Activated B cell treated with CpG ODN at 0.5 μM for 24 hours (primary cell): ENCODE data around the gene PTPRE. TPM values are rescaled to one million over a fixed set of nuclear protein-coding genes. Genes with fewer than 3 reads are reported as not detected.

ENCODE experiments used
- ATAC-seq: fragments of 200-7000 bp; cut with Tn5 transposase; one replicate; pipeline ENCODE4 v1.10.0; 2021; ENCODE audit warnings: low read depth, mild to moderate bottlenecking, moderate library complexity
- CTCF ChIA-PET: fragments of 350-600 bp; sonication (Branson Sonifier 250); formaldehyde crosslinking; loops from one replicate; lab custom pipeline; 2021; ENCODE audit warnings: antibody characterized with exemption; lab: Charles Lee
- POLR2A ChIA-PET: fragments of 350-600 bp; sonication (Branson Sonifier 250); formaldehyde crosslinking; loops from one replicate; lab custom pipeline; 2021; ENCODE audit warnings: antibody characterized with exemption; lab: Charles Lee
- DNase-seq: peaks from one replicate; pipeline ENCODE4 v3.0.0; 2022
- H3K27ac Mint-ChIP-seq: one replicate; pipeline ENCODE4 v1.8.0; 2020; ENCODE audit warnings: mixed read lengths
- H3K27me3 Mint-ChIP-seq: one replicate; pipeline ENCODE4 v1.8.0; 2021; ENCODE audit warnings: mixed read lengths
- H3K36me3 Mint-ChIP-seq: one replicate; pipeline ENCODE4 v1.8.0; 2021; ENCODE audit warnings: low read depth, mixed read lengths
- H3K4me1 Mint-ChIP-seq: one replicate; pipeline ENCODE4 v1.8.0; 2021; ENCODE audit warnings: mixed read lengths
- H3K4me3 Mint-ChIP-seq: one replicate; pipeline ENCODE4 v1.8.0; 2020; ENCODE audit warnings: mild to moderate bottlenecking, mixed read lengths
- H3K9me3 Mint-ChIP-seq: one replicate; pipeline ENCODE4 v1.8.0; 2020; ENCODE audit warnings: mixed read lengths
- CTCF ChIP-seq: fragments of 200-600 bp; IDR thresholded peaks from one replicate; pipeline ENCODE4 v1.8.0; 2022; ENCODE audit warnings: antibody characterized with exemption, mild to moderate bottlenecking
- intact Hi-C: fragments of 100-400 bp; cut with micrococcal nuclease; formaldehyde crosslinking; loops from one replicate; pipeline ENCODE4 v1.15.1; 2024
- total RNA-seq: library from RNA; stranded (reverse); gene quantifications from 2 replicates; pipeline ENCODE4 v1.2.3, GENCODE V29; 2022

The PTPRE gene
- total RNA-seq, 1 donor from 2014 or later: 36.8 TPM

GRCh38 chr10:128036011-128036615 lies 129.2 kb downstream of the PTPRE start:
- Mint-ChIP-seq H3K36me3 (no peaks in the 10 kb centered on the region), H3K4me3 (no peak overlapping the region), H3K9me3 (no peaks in the 10 kb centered on the region), H3K4me1 (no peaks in the 10 kb centered on the region), H3K27me3 (no peaks in the 10 kb centered on the region), H3K27ac (no peak overlapping the region)
- DNase-seq (no peak), ATAC-seq (no peak)
- no peak for TF ChIP-seq CTCF
- ChIA-PET POLR2A (interaction anchor here (1.4 to 1.8 kb wide), 3 partner anchors 11 to 34 kb away, joined by 4 to 16 read pairs (median 7); no protein-coding TSS in a partner anchor), CTCF (interaction anchor here (0.9 to 5.8 kb wide), 14 partner anchors 8 to 320 kb away, joined by 3 to 196 read pairs (median 6); no protein-coding TSS in a partner anchor)
- intact Hi-C loops: no loop called here

- POLR2A ChIA-PET: interaction anchor here (1.8 kb wide), 1 partner anchor 11 kb away, joined by 7 read pairs; no protein-coding TSS in a partner anchor
- Mint-ChIP-seq H3K27me3 (no peaks in the 10 kb centered on the region), H3K27ac (no peak overlapping the region), H3K36me3 (no peaks in the 10 kb centered on the region), H3K4me3 (no peak overlapping the region), H3K9me3 (no peaks in the 10 kb centered on the region), H3K4me1 (no peaks in the 10 kb centered on the region)
- DNase-seq (no peak), ATAC-seq (no peak)
- CTCF ChIA-PET: interaction anchor here (0.7 to 5.8 kb wide), 6 partner anchors 11 to 113 kb away, joined by 3 to 196 read pairs (median 17); no protein-coding TSS in a partner anchor
- no peak for TF ChIP-seq CTCF
- intact Hi-C loops: no loop called here
Measured at GRCh38 chr10:128036746-128037543, 130.0 kb downstream of the PTPRE start.

GRCh38 chr10:128040096-128040495 lies 133.2 kb downstream of the PTPRE start:
- no peak overlapping the region for H3K4me3 Mint-ChIP-seq
- intact Hi-C loops: no loop called here
- no peak overlapping the region for H3K27ac Mint-ChIP-seq
- ChIA-PET POLR2A (no interaction called here), CTCF (interaction anchor here (1.1 to 1.8 kb wide), 2 partner anchors 29 to 37 kb away, joined by 3 to 7 read pairs; no protein-coding TSS in a partner anchor)
- ATAC-seq: no peak
- no peak for DNase-seq
- H3K9me3 Mint-ChIP-seq: no peaks in the 10 kb centered on the region
- H3K4me1 Mint-ChIP-seq: peaks cover 3% of the 10 kb centered on the region
- no peaks in the 10 kb centered on the region for H3K36me3 Mint-ChIP-seq
- no peak for TF ChIP-seq CTCF
- no peaks in the 10 kb centered on the region for H3K27me3 Mint-ChIP-seq

GRCh38 chr10:128040681-128041080 lies 133.8 kb downstream of the PTPRE start:
- Mint-ChIP-seq H3K27ac (no peak overlapping the region), H3K9me3 (no peaks in the 10 kb centered on the region), H3K36me3 (no peaks in the 10 kb centered on the region), H3K4me1 (peaks cover 8% of the 10 kb centered on the region), H3K4me3 (no peak overlapping the region), H3K27me3 (no peaks in the 10 kb centered on the region)
- POLR2A ChIA-PET: no interaction called here
- CTCF ChIA-PET: interaction anchor here (1.1 to 1.8 kb wide), 2 partner anchors 29 to 36 kb away, joined by 3 to 7 read pairs; no protein-coding TSS in a partner anchor
- no peak for DNase-seq
- no peak for ATAC-seq
- intact Hi-C loops: no loop called here
- no peak for TF ChIP-seq CTCF

- peaks cover 17% of the 10 kb centered on the region for H3K4me1 Mint-ChIP-seq
- TF ChIP-seq CTCF: no peak
- POLR2A ChIA-PET: no interaction called here
- no peaks in the 10 kb centered on the region for H3K27me3 Mint-ChIP-seq
- CTCF ChIA-PET: no interaction called here
- H3K9me3 Mint-ChIP-seq: no peaks in the 10 kb centered on the region
- no peak for DNase-seq
- no peak for ATAC-seq
- intact Hi-C loops: no loop called here
- no peaks in the 10 kb centered on the region for H3K36me3 Mint-ChIP-seq
- no peak overlapping the region for H3K4me3 Mint-ChIP-seq
- H3K27ac Mint-ChIP-seq: no peak overlapping the region
Measured at GRCh38 chr10:128042131-128042610, 135.3 kb downstream of the PTPRE start.
